HK-2 (cell line): ENCODE results near the gene DPP6.

Experiments
- DNase-seq: peaks from one replicate; pipeline ENCODE4 v3.0.0-alpha.2; 2018; ENCODE audit not compliant: unreplicated experiment

DPP6 gene

DNA sequence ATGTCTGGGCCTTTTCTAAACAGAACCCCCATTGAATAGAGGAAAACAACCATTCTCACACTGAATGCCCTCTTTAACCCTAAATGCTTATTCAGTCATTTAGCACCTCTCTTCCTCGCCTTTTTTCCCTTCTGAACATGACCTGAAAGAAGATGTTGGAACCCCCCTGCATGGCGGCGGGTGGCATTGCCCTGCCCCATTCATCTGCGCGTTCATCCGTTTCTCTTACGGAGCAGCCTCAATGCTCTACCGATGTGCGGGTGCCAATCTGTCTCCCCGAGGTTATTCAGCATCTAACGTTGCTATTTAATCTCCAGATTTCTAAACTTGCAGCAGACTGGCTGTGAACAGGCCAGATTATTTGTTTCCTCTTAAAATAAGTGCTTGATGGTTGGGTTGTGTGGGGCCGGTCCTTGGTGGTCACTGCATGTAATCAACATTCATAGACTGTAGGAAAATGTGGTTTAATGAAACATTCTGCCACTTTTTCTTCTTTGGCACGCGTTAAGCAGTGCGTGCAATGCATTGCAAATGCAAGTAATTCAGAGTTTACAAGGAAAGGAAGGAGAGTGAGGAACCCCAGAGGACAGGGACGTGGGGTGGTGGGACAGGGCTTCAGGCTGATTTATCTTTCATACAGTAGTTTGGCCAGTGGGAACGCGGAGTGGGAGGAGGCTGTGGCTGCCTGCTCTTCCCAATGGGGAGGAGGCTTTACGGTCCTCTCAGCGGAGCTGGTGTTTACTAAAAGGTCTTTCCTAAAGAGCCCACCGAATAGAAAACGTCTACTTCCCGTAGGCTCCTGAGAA lies 286.7 kb downstream of the DPP6 start:
- DNase-seq, result no peak

DNA sequence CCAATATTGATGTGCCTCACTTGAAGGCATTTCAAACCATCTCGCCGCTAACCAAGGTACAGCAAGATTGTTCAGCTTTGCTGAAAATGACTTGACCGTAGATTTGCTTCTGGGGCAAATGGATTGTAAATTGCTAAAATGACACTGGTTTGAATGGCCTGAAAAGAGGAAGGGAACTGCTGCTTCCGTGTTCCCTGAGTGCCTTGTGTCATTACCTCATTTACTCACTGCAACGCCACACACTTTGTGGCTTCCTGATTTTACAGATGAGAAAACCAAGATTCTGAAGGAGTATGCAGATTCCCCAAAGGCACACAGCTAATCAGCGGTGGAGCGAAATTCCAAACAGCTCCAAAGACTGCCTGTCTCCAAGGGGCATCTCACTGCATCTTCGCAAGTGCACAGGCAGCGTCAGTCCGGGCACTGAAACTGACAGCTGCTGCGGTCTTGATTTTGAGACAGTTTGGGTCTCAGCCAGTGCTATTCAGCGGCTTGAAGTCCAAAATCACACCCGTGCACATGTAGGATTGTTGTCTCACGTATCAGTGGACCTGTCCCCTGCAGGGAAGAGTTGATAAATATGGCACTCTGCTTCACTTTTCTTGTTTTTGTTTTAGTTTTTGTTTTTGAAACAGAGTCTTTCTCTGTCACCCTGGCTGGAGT lies 290.9 kb downstream of the DPP6 start:
- no peak for DNase-seq

DNA sequence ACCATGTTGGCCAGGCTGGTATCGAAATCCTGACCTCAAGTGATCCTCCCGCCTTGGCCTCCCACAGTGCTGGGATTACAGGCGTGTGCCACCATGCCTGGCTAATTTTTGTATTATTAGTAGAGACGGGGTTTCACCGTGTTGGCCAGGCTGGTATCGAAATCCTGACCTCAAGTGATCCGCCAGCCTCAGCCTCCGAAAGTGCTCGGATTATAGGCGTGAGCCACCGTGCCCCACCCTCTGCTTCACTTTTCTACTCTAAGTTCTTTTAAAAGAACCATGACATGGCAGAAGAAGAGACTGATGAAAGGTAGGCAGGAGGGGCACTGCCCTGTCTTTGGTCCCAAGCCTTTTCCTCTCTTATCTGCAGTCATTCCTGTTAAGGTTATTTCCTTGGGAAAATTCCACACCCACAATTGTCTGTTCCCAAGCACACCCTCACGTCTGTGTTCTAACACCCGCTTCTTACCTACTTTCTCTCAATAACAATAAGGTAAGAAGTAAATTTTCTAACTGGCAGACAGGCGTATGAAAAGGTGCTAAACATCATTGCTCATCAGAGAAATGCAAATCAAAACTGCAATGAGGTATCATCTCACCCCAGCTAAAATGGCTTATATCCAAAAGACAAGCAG lies 291.7 kb downstream of the DPP6 start:
- DNase-seq, result no peak

DNA sequence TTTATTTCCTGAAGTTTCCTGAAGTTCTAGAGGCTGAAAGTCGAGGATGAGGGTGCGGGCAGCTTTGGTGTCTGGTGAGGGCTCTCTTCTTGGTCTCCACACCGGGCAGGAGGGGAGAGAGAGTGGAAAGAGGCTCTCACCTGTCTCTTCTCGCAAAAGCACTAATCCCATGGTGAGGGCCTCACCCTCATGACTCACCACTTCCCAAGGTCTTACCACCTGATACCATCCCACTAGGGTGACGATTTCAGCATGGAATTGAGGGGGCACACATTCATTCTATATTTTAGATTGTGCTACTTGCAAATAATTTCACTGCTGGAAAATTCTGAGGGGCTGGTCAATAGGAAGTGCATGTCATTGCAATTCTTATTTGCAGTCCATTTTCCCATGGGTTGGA lies 292.9 kb downstream of the DPP6 start:
- DNase-seq, result no peak

DNA sequence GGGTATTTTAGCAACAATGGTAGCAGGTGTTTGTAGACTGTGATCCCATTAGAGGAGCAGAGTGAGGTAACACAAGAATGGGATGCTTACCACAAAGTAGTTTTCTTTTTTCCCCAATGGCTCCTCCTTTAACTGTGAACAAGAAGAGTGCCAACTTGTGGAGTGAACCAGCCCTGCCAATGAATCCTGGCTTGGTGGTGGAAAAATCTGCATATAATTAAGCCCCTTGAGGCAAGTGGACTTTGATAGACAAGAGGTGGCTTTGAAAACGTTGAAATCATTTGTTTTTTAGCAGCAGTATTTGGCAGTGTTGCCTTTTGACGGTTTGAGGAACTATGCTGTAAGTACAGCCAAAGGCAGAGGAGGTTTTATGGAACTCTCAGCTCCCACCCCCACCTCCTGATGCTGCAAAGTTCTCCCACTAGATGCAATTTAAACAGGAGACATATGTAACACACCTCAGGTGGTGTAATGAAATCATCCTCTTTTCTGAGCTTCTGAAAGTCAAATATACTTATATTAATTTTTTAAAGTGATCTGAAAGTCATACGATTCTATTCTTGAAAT lies 295.6 kb downstream of the DPP6 start:
- no peak for DNase-seq

DNA sequence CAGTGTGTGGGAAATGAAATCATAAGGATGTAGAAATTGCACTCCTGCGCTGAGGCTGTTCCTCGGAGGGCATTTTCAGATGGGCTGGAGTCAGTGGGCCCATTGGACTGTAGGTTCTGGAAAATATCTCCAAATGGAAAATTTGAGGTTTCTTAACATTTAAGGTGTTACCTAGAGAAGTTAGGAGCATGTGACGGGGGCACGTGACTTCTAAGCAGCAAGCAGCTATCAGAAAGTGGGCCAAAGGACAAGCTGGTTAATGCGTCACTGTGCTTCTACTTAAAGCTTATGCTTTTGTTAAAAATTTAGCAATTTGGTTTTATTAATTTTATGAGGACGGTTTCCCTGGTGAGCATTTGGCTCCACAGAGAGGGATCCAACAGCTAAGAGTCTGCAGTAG lies 298.7 kb downstream of the DPP6 start:
- no peak for DNase-seq

DNA sequence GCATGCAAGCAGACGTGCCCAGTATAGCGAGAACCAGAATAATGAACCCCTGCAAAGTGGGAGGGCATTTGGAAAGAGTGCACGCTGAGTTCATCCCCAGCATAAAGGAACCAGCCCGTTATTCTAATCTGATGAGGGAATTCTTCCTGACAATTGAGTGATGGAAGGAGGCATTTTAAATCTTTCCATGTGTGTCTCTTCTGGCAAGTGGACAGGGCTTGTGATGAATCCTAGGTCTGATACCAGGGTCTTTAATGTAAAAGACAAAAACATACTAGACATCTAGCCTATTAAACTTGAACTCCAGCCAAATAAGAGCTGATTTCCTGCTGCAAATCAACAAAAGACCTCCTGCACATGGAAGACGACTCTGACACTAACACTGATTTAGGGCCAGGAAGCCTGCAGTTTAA lies 301.2 kb downstream of the DPP6 start:
- DNase-seq, result no peak

DNA sequence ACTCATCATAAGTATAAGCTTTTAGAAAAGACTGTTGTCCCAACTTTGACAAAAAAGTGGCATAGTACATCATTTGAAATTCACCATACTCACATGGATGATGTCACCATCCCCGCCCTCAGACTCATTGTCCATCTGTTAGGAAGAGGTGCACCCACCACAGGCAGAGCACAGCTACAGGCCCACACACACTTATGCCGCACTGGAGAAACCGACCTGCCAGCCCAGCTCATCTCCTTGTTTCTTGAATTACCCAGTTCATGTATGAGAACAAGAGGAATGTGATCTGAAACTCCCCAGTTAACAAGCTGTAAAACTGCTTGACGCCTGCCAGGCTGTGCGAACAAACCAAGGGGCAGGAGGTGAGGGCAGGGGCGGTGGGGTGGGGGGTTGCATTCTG lies 312.0 kb downstream of the DPP6 start:
- no peak for DNase-seq

DNA sequence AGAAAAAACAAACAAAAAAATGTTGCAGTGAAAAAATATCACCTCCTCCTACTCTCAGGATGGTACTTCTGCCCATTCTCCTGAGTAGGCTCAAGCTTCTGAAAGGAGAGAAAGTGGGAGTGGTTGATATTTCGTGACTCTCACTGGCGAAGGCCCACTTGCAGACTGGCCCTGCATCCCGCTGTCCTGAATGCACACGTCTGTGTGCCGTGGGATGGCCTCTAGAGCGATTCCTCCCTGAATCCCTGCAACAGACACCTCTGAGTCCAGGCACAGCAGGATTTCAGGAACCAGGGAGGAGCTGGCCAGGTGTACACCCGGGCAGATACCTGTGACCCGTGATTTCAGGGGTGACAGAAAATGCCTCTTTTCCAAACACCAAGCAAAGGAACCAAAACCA lies 319.2 kb downstream of the DPP6 start:
- DNase-seq, result no peak

DNA sequence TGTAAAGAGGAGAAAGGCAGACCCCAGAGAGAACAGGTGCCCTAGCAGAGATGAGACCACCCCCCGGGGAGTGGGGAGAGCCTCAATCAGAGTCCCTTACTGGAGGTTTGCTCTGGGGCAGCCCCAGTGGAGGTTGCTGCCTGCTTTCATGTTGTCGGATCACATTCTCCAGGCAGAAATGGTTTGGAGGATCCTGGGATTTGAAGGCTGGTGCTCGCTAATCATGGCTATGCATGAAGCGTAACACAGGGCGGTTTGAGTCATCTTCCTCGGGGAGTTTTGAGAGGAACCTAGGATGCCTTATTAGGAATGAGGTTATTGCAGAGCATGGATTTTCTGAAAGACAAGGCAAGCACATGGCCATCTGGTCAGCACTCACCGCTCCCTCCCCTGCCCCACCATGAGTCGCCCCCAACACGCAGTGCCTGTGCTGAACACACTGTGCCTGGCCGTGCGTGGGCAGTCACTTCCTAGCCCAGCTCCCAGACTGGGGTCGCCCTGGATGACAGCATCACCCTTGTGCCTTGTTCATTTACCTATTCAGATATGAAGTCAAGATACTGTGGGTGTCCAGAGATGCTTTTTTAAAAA lies 319.9 kb downstream of the DPP6 start:
- DNase-seq, result no peak

DNA sequence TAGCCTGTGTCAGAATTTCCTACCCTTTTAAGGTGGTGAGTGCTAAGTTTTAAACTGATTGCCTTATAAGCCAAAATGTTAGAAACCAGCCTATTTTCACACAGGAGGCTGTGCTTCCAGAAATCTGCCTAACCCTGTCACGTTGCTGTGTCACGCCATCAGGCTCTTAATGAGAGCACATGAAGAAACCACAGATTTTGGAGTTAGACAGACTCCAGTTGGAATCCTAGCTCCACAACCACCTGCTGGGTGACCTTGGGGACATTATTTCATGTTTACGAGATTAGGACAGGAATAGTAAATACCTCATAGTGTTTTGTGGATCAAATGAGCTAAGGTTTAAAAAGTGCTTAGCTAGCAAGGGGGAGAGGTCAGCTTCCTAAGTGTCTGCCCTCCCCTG lies 321.8 kb downstream of the DPP6 start:
- DNase-seq, result no peak

DNA sequence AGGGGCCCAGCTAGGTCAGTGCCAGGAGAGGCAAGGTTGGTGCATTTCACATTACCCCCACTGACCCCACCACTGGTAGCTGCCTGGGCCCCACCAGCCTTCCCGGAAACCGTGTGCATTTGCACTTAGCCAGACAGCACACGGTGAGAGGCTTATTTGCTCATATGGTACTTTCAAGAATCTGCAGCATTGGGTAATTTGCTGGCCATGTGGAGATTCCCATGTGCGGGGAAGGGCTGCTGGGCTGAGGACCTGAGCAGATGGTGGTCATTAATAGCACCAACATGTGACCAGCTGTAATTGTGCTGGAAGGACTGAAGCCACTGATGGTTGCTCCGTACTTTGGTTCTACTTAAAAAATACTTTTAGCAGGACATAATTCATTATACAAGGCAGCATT lies 323.8 kb downstream of the DPP6 start:
- DNase-seq, result no peak

DNA sequence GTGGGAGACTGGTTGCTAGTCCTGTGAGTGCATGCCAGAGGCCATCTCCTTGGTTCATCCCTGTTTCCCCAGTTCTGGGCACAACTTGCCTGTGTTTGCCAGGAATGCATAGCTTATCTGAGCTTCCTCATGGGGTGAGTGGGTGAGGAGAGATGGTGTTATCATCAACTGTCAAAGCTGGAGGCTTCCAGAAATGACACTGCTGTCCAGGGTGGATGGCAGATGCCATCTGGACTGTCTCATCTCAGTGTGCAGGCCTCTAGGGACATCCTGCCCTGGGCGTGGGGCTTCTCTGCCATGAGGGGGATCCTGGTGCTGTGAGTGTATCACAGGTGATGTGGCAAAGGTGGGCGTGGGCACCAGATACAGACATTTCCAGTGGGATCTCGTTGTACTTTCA lies 328.6 kb downstream of the DPP6 start:
- no peak for DNase-seq

DNA sequence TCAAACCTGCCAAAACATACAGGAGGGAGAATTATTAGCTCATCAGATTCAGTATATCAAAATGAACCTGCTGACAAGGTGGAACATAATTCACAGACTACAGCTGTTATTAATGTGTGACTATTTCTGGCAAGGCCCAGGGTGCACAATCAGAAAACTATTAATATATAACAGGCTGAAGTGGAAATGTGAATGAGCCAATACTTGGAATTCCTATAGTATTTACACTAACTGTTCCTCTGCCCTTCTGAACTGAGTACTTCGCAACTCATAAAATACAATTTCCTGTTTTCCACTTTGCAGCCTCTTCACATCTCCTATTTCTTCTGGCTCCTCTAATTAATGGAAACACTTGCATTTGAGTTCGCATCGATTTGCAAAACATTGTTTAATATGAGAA lies 330.8 kb downstream of the DPP6 start:
- no peak for DNase-seq

DNA sequence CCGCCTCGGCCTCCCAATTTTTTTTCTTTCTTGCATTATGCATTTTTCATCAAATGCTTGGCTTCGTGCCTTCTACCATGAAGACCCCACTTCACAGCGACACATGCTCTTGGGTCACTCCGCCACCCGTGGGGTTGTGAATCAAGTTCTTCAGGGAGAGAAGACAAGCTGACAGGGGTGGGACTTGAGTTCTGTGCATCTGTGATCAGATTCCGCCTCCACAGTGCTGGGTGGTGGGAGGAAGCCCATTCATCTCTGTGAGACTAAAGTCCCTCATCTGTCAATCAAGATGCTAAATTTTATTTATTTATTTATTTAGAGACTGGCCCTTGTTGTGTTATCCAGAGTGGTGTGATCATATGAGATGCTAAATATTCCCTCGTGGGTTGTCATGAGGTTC lies 333.0 kb downstream of the DPP6 start:
- no peak for DNase-seq

DNA sequence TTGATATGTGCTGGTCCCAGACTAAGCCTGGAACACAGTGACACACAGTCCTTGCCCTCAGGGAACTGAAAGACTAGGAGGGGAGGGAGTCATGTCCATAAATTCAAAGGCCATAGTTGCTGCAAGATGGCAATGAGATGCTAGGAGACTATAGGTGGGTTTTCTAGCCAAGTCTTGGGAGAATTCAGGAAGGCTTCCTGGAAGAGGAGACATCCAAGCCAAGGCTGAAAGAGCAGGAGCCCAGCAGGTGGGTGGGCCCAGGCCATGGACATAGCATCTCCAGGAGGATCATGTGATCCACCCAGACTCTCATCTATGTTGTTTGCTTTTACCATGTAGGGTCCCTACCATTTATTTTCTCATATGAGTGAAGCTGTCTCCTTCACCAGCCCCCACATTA lies 335.1 kb downstream of the DPP6 start:
- DNase-seq, result no peak

DNA sequence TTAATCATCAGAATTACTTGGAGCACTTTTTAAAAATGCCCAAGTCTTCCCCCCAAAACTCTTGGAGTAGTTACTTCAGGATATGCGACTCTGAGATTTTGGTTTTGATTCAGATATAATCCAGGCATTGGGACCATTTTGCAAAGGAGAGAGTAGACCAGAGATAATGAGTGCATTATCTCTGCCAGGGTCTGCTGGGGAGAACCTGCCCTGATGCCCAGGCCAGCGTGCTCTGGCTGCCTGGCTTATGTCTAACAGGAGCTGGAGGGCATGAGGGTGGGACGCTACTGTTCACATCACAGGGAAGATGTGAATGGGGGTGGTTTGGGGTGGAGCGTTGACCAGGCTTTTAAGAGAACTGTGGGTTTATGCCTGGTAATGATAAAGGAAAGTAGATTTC lies 336.2 kb downstream of the DPP6 start:
- no peak for DNase-seq

DNA sequence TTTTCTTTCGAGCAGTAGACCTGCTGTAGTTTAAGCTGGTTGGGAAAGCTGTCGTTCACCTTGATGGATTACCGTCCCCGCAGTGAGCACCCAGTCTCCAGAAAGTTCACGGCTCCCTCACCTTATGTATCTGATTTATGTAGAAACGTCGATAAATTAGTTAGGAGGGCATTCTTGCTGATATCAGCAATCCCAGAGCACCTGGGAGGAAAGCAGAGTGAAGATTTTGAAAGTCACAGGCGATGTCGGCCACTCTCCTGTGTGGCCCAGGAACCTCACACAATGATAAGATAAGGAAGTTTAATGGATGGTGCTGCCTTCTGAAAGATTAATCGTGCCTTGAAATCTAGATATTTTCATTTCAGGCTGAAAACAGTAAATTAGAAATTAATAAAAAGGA lies 336.8 kb downstream of the DPP6 start:
- no peak for DNase-seq

DNA sequence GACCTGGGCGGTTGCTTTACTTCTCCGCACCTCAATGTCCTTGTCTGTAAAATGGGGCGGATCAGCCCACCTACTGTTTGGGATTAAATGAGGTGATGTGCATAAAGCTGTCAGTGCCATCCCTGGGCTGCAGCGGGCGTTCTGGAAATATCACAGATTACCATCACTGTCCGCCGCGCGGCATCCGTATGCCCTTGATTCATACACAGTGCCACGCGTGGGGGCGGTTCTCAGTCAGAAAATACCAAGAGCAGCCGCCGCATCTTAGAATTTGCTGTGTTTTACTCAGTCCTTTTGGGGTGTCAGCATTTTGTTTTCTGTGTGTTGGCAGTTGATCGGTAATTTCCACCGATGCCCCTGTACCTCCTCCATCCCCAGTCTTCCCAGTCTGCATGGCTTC lies 338.8 kb downstream of the DPP6 start:
- no peak for DNase-seq

DNA sequence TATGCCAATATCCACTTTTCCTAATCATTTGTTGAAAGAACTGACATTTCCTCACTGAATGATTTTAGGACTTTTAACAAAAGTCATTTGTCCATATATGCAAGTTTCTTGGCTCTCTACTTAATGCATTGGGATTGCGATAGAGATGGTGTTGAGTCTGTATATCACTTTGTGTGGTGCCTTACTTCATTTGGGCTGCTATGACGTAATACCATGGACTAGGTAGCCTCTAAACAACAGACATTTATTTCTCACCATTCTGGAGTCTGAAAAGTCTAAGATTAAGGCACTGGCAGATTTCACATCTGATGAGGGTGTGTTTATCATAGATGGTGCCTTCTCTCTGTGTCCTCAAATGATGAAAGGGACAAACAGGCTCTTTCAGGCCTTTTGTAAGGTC lies 342.6 kb downstream of the DPP6 start:
- no peak for DNase-seq

DNA sequence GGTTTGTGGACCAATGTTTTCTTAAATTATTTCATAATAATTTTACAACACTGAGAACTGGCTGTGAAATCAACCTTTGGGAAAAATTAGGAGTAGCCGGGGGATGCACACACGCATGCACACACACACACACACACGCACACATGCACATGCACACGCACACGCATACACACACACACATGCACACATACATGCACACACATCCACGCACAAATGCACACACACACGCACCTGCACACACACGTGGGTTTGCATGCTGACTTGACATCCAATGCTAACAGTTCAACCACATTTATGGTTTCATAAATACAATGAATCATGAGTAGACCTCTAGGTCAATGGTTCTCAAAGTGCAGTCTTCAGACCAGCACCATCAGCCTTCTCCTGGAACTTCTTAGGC lies 354.1 kb downstream of the DPP6 start:
- no peak for DNase-seq

DNA sequence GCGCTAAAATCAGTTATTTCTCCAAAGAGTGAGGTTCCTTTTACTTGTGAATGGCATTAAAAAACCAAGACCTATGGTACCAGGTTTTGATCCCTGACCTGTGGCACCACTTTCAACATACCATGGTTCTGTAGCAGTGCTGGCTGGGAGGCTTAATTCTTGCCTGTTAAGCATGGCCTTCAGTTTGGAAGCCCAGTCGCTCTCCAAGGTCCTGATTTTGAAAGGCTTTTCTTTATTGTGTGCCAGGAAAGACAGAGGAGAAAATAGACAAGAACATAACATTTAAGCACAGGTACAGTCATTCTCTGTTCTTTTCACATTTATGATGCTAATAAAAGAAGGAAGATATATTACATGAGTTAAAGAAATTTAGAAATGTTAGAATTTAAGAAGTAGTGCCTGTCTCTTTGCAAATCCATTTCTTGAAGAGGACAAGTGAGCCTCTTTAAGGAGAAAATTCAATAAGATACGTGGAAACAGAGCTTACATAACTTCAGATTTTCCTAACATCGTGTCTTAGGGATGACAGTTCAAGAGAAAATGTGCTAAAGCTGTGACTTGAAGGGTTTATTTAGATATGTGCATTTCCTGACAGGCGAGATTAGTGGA lies 357.6 kb downstream of the DPP6 start:
- peak; percentile 6 for DNase-seq
